GM21390 (cell line): ENCODE measurements around the gene FPGT.
"Not testable (repeated sequence)": the region's sequence is repeated elsewhere in the genome, so short reads cannot be mapped to it uniquely, and the experiment has no call there.

Source experiments
- ATAC-seq: cut with Tn5 transposase; IDR thresholded peaks from one replicate; pipeline ENCODE4 v1.9.1; 2021; ENCODE audit not compliant: unreplicated experiment

FPGT gene

GRCh38 chr1:74197657-74198552 lies at the start of gene FPGT, which contains the start of gene LRRIQ3:
Gene FPGT, plus strand, starts transcription at chr1:74198242. Its CDS starts 37 bp downstream, at chr1:74198279.
Gene LRRIQ3, minus strand, starts transcription at chr1:74198176. Its CDS starts 14,492 bp downstream, at chr1:74183684.
- ATAC-seq, result peak; percentile 93

- ATAC-seq, result no peak
These were observed 38.0 kb upstream of the FPGT start for GRCh38 chr1:74160046-74160445.

- ATAC-seq, result no peak
These were observed 36.5 kb upstream of the FPGT start for GRCh38 chr1:74161497-74161896.

GRCh38 chr1:74162333-74162732 lies 35.7 kb upstream of the FPGT start:
- ATAC-seq, result no peak

GRCh38 chr1:74174423-74174822 lies 23.6 kb upstream of the FPGT start:
- ATAC-seq, result not testable (repeated sequence)

GRCh38 chr1:74180490-74180889 lies 17.6 kb upstream of the FPGT start:
- no peak for ATAC-seq

GRCh38 chr1:74193908-74194307 lies 4.1 kb upstream of the FPGT start:
- no peak for ATAC-seq

GRCh38 chr1:74195339-74195738 lies 2.7 kb upstream of the FPGT start:
- no peak for ATAC-seq

GRCh38 chr1:74197255-74197654 lies 787 bp upstream of the FPGT start:
- ATAC-seq, result no peak

- ATAC-seq, result no peak
These were observed 1.5 kb downstream of the FPGT start for GRCh38 chr1:74199504-74199903.

- ATAC-seq, result no peak
These were observed 7.2 kb downstream of the FPGT start for GRCh38 chr1:74205266-74205665.

GRCh38 chr1:74215229-74215628 lies 17.2 kb downstream of the FPGT start:
- no peak for ATAC-seq

- no peak for ATAC-seq
These were observed 24.7 kb downstream of the FPGT start for GRCh38 chr1:74222701-74223100.

GRCh38 chr1:74223453-74223852 lies 25.4 kb downstream of the FPGT start:
- ATAC-seq, result no peak

GRCh38 chr1:74235153-74235552 lies 37.1 kb downstream of the FPGT start, which contains the start of gene TNNI3K:
Gene TNNI3K, plus strand, starts transcription at chr1:74235387. Its CDS starts 65 bp downstream, at chr1:74235452.
- no peak for ATAC-seq

- no peak for ATAC-seq
These were observed 38.4 kb downstream of the FPGT start for GRCh38 chr1:74236440-74236839.

- ATAC-seq, result no peak
These were observed 39.0 kb downstream of the FPGT start for GRCh38 chr1:74237035-74237434.

GRCh38 chr1:74237787-74238186 lies 39.7 kb downstream of the FPGT start:
- ATAC-seq, result no peak

GRCh38 chr1:74245168-74245772 lies 47.2 kb downstream of the FPGT start:
- no peak for ATAC-seq

- ATAC-seq, result no peak
These were observed 48.3 kb downstream of the FPGT start for GRCh38 chr1:74246315-74246714.

- no peak for ATAC-seq
These were observed 50.0 kb downstream of the FPGT start for GRCh38 chr1:74247881-74248528.
